GM12873 (cell line): ENCODE measurements around the gene GPR151.
A peak's percentile ranks its signal among the peaks of the same experiment; 100 is the strongest.

Source experiments
- TF ChIP-seq, protein P1 (sequence below): IDR thresholded peaks from 2 replicates; pipeline ENCODE4 v1.5.1; 2012; ENCODE audit warnings: low read depth, mild to moderate bottlenecking, moderate library complexity, low read length, control low read depth; ENCODE audit not compliant: insufficient read depth; ENCODE audit errors: missing control alignments

GPR151 gene

DNA sequence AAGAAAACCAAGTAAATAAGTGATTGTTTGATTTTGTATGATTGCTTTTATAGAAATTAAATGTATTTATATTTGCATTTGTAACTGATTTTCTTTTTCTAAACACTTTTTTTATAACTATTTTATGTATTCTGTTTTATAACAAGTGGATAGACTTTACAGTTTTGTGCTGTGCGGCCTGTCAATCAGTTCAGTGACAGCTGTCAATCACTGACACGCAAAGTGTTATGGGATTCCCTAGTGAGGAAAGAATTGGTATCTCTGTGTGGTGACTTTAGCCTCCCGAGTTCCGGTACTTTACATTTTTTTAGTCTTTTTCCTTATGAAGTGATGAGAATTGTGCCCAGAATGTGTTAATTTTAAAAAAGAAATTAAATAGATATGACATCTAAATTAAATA lies 16.3 kb downstream of the GPR151 start:
- TF ChIP-seq, protein P1, sequence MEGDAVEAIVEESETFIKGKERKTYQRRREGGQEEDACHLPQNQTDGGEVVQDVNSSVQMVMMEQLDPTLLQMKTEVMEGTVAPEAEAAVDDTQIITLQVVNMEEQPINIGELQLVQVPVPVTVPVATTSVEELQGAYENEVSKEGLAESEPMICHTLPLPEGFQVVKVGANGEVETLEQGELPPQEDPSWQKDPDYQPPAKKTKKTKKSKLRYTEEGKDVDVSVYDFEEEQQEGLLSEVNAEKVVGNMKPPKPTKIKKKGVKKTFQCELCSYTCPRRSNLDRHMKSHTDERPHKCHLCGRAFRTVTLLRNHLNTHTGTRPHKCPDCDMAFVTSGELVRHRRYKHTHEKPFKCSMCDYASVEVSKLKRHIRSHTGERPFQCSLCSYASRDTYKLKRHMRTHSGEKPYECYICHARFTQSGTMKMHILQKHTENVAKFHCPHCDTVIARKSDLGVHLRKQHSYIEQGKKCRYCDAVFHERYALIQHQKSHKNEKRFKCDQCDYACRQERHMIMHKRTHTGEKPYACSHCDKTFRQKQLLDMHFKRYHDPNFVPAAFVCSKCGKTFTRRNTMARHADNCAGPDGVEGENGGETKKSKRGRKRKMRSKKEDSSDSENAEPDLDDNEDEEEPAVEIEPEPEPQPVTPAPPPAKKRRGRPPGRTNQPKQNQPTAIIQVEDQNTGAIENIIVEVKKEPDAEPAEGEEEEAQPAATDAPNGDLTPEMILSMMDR: no peak

DNA sequence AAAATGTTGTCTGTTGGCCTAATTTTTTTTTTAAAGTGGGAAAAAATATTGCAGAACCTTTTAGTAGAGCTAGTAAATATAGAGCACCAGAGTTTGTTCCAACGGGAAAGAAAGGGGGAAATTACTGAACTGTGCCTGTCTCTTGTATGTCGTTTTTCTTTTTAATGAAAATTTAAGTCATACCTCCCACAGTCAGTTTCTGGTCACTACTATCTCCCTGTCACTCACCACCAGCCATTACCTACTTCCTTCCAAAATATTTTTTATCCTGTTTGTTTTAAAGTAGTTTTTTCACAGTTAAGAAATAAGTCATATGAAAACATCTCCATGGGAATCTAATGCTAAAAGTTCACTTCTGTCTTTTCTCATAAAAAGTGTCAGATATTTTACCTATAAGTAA lies 21.3 kb downstream of the GPR151 start:
- TF ChIP-seq, protein P1: no peak

DNA sequence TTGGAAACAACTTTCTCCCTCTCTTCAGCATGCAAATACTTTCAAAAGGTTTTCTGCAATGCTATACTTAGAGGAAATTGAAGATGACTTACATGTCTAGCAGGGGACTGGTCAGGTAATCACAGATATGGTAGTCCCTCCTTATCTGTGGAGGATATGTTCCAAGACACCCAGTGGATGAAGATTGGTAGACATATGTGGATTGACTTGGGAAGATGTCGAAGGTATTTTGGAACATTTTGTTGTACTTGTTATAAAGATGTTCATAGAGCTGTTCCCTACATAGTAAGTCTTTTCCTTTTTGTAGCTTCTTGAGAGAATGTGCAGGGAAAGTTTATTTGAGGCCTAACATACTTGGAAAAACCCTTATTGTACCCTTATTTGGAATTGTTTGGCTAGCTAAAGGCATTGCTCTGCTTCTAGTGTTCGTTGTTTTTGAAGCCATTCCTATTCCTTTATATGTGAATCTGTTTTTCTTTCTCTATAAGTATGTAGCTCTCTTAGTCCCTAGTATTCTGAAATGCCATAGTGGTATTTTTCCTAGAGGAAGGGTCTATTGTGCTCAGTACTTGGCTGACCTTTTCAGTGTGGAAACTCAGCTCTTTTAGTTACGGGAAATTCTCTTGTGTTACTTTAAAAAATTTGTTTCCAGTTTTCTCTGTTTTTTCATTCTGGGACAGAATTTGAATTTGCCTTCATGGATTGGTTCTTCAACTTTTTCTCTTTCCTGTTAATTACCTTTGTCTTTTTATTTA lies 25.7 kb downstream of the GPR151 start:
- TF ChIP-seq, protein P1: no peak

DNA sequence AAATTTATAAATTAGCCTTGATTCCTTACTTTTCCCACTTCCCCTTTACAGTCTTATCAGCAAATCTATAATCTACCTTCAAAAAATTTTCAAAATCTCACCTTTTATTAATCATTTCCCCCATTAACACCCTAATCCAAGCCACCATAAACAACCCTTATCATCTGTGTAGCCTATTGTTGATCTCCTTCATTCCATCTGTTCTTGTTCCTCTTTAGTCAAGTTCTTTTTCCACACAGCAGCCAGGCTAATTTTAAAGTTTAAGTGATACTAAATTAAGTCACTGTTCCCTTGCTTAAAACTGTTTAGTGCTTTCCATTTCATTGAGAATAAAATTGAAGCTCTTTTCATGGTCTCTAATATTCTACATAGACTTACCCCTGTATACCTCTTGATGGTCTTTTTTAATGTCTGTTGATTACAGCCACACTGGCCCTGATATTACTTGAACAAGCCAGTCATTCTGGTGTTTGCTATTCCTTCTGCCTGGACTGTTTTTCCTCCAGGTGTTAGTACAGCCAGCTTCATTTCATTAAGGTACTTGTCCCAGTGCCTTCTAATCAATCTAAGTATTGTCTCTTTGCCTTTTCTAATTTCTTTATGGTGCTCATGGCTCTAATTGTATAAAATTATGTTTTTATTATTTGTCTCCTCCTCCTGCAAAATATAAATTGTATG lies 31.1 kb downstream of the GPR151 start:
- TF ChIP-seq, protein P1: no peak

DNA sequence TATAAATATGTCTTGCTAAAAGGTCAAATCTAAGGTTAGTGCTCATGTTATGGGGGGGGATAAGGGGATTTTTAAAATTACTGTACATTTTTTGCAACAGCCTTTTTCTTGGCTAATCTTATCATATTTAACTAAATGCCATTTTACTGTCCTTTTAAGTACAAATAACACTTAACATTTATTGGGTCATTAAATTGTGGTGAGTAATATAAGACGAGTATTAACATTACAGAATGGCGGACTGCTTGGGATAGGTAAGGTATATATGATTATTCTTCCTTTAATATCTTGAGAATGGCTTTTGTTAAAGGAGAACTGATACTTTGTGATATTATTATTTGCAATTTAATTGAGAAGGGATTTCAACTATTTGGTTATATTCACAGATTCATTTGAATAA lies 33.2 kb downstream of the GPR151 start:
- TF ChIP-seq, protein P1: no peak

DNA sequence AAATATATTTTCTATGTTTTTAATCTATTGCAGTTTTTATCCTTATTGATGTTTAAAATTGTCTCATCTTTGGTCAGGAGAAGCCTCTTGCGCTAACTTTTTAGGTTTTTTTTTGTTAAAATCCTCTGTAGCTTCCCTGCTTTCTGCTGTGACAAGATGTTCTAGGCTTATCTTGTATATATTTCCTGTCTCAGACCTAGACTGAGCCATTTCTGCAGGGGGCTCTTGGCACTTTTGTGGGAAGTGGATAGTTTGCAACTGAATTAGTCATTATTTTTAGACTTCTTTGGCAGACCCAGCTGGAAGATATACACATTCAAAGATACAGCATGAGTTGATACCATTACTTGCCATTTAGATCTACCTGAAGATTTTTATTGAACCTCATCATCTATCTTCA lies 40.1 kb downstream of the GPR151 start:
- TF ChIP-seq, protein P1: no peak

DNA sequence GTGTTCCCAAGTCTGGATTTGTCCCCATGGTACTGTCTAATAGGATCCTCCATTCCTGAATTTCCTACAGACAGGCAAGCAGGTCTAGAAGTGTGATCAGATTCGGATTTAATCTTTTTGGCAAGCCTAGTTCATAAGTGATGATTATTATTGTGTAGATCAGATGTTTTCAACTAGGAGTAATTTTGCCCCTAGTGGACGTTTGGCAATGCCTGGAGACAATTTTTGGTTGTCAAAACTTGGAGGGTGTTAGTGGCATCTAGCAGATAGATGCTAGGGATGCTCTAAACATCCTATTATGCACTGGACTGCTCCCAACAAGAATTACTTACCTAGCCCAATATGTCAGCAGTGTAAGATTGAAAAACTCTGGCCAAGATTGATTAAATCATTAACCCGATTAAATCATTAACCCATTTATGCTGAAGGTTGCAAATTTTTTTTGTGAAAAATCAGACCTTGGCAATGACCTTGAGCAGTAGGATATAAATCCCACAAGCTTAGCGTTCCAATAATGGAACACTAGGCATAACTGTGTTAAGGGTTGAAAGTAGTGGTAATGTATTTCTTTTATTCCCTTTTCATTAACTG lies 40.7 kb downstream of the GPR151 start:
- TF ChIP-seq, protein P1: peak; percentile 45
